ENCODE data around the gene NOP56.
"Not testable (repeated sequence)": the region's sequence is repeated elsewhere in the genome, so short reads cannot be mapped to it uniquely, and the experiment has no call there.

NOP56 gene

DNA sequence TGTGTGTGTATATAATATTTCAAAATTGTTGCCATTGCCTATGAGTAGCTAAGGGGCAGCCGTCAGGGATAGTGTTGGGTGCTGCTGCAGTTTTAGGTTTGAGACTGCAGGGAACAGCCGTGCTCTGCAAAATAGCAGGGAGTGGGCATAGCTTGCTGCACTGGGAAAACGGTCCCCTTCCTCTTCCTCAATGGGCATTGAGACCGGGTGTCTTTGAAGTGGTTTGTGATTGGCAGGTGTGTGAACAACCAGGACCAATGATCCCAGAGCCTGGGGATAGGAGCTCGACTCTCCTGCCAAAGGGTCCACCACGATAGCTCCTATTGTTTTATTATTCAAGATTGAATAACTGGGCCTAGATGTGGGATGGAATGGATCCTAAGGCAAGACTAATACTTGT lies 35.1 kb downstream of the NOP56 start:
- DNase-seq (ENCODE audit: low read depth in 2 of 2) = no peak

- DNase-seq (ENCODE audit: low read depth in 2 of 2) = peak; percentile 44 to 65
These were observed 35.7 kb downstream of the NOP56 start for GRCh38 chr20:2688041-2688591.

DNA sequence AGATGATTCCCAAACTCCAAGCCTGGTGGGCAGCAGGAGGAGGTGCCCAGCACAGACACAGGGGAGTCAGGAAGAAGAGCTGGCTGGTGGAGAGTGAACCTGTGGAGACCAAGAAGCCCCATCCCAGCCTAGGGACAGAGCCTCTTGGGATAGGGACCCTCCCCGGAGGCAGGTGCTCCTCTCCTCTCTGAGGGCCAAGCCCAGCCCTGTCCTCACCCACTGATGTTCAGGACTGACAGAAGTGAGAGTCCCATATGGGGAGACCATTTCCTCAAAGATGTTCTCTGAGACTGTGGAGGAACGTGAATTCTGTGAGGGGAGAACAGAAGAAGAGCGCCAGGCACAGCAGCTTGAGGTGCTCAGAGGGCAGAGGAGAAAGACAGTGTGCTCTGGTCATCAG lies 37.8 kb downstream of the NOP56 start:
- no peak for DNase-seq (ENCODE audit: low read depth in 2 of 2)

DNA sequence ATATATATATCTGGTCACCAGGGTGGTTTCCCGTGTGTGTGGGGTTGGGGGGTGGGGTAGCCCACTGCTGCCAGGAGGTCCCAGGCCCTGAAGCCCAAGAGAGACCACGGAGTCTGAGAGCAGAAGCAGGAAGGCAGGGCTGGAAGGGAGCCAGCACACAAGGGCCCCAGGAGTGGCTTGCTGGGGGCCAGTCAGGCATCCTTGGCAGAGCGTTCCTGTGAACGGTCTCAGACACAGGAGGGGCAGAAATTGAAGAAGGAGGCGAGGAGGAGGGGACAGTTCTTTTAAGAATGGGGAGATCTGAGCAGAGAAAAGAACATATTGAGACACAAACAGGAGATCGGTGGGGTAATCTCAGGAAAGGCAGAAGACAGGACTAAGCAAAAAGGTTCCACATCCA lies 38.3 kb downstream of the NOP56 start:
- DNase-seq (ENCODE audit: low read depth in 2 of 2) = no peak

DNA sequence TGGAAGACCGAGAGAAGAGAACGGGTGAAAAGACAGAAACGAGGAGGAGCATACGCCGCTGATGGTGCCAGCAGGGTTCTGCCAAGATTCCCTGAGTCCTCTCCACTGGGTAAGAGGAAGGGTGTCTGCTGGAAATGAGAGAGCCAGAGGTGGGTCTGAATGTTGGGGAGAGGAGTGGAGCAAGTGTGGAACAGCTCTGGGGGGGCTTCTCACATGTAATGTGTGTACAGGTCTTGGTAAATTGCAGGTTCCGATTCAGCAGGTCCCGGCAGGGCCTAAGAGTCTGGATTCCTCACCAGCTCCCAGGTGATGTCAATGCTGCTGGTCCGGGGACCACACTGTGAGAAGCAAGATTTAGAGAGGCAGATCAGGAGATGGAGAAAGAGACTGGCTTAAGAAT lies 38.7 kb downstream of the NOP56 start:
- DNase-seq (ENCODE audit: low read depth in 2 of 2) = no peak

DNA sequence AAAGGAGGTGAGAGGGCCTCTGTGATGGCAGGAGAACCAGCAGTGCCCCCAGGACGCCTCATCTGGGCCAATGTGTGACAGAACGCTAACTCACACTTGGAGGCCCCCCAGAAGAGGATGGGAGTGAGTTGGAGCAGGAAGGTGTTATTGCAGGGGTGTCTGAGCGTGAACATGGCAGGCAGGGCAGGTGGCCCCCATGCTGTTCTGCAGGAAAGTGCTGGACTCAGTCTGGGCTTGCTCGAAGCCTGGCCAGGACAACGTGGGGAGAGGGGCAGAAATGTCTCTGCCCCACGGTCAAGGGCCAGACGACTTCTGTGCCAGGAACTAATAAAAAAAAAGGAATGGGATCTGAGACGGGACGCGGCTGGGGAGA lies 39.2 kb downstream of the NOP56 start:
- DNase-seq (ENCODE audit: low read depth in 2 of 2) = no peak

DNA sequence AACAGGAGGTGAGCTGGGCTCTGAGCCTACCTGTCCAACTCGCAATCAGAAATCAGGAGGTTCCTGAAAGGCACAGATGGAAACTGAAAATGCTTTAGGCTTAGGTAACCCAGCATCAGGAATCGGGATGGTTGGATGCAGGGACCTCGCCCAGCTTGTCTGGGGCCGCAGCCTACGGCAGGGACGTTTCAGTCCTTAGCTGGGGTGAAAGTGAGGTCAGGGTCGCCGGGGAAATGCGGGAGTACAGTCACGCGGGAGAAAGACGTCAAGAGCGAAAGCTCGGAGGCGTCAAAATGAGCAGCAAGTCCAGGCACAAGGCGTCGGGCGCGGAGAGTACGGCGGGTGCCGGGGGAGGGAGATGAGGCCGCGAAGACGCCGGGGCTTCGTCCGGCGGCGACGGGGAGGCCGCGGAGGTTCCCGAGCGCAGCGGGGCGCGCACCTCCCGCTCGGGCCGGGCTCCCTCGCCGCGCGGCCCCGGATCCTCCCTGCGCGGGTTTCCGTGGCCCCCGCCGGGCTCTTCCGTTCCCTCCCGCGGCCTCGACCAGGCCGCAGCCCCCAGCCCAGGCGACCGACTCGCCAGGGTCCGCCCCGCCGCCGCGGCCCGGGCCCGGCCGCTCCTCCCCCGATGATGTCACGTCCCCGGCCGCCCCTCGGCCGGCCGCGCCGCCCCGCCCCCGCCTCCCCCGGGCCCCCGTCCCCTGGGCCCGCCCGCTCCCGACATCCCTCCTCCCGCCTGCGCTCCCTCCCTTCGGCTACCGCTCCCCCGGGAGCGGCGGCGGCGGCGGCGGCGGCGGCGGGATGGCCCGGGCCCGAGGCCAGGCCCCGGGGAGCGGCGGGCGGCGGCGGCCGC lies 39.8 kb downstream of the NOP56 start, which contains the start of gene EBF4:
Gene EBF4, plus strand, starts transcription at position 745 of the 850 bp plus-strand sequence. CDS start 866 bp downstream, outside the sequence.
- DNase-seq (ENCODE audit: low read depth in 2 of 2) = no peak

DNA sequence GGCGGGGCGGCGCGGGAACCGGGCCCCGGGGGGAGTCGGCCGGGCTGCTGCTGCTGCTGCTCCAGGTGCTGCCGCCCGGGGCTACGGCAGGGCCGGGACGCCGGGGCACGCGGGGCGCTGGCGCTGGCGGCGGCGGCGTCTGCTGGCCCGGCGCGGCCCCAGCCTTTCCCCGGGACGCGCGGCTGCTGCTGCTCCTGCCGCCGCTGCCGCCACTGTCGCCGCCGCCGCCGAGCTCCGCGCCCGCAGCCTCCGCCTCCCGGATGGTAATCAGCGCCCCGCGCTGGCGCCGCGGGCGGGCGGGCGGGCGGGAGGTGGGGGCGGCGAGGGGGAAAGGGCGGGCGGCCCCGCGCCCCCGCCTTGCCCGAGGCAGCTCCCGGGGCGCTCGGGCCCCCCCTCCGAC lies 40.5 kb downstream of the NOP56 start:
- DNase-seq (ENCODE audit: low read depth in 2 of 2) = no peak

GRCh38 chr20:2693286-2694007 lies 41.0 kb downstream of the NOP56 start:
- DNase-seq (ENCODE audit: low read depth in 2 of 2) = peak in 1 of 2 experiments; percentile 19

DNA sequence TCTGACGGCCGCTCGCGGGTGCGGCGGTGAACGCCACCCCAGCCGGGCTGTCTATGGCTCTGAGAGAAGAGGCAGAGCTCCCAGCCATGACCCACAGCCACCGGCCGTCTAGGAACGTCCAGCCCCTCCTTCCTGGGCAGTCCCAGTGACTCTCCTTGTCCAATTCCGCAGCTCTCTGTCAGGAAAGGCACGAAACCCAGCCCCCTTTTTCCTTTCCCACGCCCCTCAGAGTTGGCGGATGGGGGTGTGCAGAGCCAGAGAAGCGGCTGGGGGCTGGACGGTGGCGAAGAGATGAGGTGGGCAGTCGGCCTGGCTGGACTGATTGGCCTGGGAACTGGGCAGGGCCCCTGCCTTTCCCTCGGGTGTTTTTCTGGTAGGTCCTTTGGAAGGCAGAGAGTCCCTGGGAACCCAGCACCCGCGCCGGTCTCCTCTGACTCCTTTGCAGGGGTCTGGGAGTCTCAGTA lies 41.6 kb downstream of the NOP56 start:
- no peak for DNase-seq (ENCODE audit: low read depth in 2 of 2)

DNA sequence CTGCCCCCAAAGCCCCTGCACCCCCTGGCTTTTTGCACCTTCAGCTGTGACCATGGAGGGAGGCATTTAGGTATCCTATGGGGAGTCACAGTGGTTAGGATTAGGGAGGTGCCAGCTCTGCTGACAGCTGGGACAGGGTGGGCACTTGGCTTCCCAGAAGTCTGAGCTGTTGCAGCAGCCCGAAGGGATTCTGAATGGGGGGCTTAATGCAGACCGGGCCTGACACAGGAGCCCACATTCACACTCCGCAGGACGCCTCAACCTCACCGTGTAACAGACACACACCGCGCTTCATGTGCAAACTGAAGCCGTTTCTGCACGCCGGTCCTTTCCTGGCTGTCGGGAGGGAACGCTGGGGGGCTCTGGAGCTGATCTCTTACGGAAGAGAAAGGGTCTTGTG lies 42.1 kb downstream of the NOP56 start:
- no peak for DNase-seq (ENCODE audit: low read depth in 2 of 2)

DNA sequence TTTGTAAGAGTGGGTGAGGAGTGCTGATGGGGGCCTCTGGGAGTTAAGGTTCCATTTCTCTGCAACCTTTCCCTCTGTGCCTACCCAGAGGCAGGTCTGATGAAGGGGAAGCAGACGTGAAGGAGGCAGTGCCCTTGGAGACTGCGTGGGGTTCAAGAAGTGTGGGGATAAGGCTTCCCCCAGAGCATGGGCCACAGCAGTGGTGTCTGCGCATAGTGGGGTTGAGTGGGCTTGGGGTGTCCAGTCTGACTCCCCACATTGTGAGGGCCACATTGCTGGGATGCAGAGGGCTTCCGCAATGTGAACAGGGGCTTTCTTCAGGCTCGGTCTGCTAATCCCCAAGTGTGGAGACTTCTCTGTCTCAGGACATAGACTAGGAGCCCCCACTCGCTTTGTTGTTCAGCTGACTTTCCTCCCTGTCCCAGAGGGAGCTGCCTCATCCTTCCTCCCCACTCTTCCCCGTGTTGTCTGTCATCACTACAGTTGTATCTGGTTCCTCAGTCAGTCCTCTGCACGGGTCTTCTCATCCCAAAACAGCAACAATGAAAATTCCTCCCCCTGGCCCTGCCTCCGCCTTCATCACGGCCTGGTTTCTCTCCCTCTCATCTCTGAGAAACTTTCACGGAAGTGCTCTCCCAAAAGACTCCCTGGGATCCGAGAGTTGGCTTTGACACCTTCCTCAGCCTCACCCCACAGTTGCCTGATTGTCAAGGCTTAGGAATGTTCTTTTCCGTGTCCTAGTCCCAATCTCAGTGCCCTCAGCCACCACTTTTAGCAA lies 43.0 kb downstream of the NOP56 start:
- DNase-seq (ENCODE audit: low read depth in 2 of 2) = no peak

DNA sequence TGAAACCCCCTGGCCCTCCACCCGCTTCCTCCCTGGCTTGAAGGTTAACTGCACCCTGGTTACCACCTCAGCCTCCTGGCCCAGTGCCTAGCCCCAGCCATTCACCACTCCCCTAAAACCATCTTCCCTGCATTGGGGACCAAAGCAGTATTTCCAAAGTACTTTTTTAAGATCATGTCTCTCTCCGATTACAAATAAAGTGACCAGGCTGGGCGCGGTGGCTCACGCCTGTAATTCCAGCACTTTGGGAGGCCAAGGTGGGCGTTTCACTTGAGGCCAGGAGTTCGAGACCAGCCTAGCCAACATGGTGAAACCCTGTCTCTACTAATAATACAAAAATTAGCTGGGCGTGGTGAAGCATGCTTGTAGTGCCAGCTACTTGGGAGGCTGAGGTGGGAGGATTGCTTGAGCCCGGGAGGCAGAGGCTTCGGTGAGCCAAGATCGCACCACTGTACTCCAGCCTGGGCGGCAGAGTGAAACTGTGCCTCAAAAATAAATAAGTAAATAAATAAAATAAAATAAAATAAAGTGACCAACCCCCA lies 43.6 kb downstream of the NOP56 start:
- DNase-seq (ENCODE audit: low read depth in 2 of 2) = not testable (repeated sequence)

GRCh38 chr20:2696646-2697045 lies 44.2 kb downstream of the NOP56 start:
- DNase-seq (ENCODE audit: low read depth in 2 of 2) = no peak

GRCh38 chr20:2697768-2698167 lies 45.3 kb downstream of the NOP56 start:
- DNase-seq (ENCODE audit: low read depth in 2 of 2) = no peak

DNA sequence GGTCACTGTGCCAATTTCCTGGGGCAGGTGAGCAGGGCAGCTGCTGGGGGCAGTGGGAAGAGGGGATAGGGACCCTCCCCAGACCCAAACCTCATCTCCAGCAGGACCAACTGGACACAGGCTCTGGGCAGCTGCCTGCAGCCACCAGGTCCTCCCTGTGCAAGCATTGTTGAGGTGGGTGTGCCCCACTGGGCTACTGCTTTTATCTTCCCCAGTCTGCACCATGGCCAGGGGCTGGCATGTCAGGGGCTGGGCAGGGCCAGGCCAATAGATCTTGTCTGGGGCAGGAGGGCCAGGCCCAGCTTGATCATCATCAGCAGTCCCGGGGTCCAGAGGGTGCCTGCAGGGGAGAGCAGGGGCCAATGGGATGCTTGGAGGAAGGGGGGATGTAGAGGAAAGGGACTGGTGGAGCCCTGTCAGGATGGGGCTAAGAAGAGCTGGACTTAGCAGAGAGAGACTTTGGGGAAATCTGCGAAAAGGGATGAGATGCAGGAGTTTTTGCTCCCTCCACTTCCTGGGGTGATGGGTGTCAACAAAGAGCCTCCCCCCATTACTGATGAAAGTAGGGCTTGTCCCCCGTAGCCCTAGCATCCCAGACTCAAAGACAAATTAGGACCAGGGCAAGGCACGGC lies 45.9 kb downstream of the NOP56 start:
- DNase-seq (ENCODE audit: low read depth in 2 of 2) = no peak

GRCh38 chr20:2698912-2699311 lies 46.5 kb downstream of the NOP56 start:
- DNase-seq (ENCODE audit: low read depth in 2 of 2) = no peak

GRCh38 chr20:2699775-2700413 lies 47.5 kb downstream of the NOP56 start:
- DNase-seq (ENCODE audit: low read depth in 2 of 2) = no peak

- DNase-seq (ENCODE audit: low read depth in 2 of 2) = no peak
These were observed 48.6 kb downstream of the NOP56 start for GRCh38 chr20:2700913-2701620.

GRCh38 chr20:2701671-2702081 lies 49.2 kb downstream of the NOP56 start:
- DNase-seq (ENCODE audit: low read depth in 2 of 2) = no peak

Measured in stimulated activated CD4-positive, alpha-beta T cell treated with anti-CD3 and anti-CD28 coated beads, Interleukin-12 subunit alpha, Interleukin-12 subunit beta, amount 100 ng/mL, for 24 hours (primary cell).